ENCODE results near the gene CMBL.
A peak's percentile ranks its signal among the peaks of the same experiment; 100 is the strongest.

Gene CMBL

DNA sequence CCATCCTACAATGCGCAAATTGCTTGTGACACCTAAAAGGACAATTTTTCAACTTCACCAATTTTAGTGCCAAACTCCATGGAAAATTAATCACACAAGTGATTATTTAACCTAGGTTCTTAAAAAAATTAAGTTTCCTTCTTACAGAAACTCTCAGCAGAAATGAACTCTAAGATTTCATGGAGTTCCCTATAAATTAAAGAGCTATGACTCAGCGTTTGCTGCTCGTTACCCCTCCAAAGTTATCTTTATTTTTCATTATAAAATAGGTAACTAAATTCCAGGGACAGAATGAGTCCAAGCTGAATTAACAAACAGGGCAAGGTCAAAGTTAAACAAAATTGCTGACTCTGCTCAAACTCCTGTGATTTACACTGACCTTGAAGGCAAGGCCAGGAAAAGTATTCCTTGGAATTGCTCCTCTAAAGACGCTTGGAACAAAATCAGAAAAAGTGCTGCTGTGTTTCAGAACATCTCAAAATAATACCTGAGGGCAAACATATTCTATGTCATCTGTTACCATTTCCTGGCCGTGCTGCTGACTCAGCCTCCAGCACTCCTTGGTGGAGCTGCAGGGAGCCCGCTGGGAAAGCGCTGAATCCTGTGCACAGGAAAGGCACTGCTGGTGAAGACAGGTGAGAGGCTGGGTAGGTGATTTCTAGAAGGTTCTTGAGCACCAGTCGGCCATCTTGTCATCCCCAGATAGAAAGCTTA is 2.5 kb upstream of the CMBL start:
- no peak for DNase-seq (ENCODE audit: low spot score)

DNA sequence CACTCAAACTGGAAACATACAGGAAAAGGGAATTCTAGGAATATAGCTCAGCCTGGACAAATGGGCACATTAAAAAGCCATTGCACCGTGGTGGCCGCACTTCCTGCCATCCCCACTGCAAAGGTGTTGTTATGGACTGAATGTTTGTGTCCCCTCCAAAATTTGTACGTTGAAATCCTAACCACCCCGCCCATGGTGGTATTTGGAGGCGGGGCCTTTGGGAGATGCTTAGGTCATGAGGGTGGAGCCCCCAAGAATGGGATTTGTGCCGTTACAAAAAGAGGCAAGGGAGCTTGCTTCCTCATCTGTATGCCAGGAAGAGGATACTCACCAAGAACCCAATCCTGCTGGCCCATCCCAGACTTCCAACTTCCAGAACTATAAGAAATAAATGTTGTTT is 1.1 kb upstream of the CMBL start:
- DNase-seq (ENCODE audit: low spot score), result no peak

- no peak for DNase-seq (ENCODE audit: low spot score)
These were observed 896 bp downstream of the CMBL start for GRCh38 chr5:10306806-10307205.

DNA sequence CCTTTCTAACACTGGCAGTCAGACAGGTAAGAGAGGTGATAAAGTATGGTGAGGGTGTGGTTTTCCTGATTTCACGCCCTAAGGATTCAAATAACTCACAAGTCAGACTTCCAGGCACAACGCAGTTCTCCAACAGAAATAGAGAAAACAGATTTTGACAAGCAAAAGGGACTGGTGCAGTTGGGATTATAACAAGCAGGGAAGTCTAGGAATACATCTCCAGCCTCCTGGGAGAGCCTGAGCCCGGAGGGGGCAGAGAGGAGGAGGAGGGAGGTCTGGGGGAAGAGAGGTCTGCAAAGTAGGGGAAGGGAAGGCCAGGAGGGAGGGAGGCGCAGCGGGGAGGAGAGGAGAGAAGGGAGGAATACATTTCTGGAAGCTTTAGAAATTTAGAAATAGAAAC is 1.6 kb downstream of the CMBL start:
- DNase-seq (ENCODE audit: low spot score), result no peak

- no peak for DNase-seq (ENCODE audit: low spot score)
These were observed 2.8 kb downstream of the CMBL start for GRCh38 chr5:10304932-10305331.

GRCh38 chr5:10303699-10304170 is 4.0 kb downstream of the CMBL start:
- no peak for DNase-seq (ENCODE audit: low spot score)

DNA sequence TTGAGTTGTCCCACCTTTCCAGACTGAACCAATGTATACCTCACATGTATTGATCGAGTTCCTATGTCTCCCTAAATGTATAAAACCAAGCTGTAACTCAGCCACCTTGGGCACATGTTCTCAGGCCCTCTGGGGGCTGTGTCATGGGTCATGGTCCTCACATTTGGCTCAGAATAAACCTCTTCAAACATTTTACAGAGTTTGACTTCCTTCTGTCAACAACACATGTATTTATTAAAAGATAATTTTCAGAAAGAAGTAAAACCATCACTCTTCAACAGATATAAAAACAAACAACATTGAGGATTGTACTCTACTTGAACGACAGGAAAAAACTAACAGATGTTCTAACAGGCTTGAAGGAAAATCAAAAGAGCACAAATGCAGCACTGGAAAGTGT is 4.5 kb downstream of the CMBL start:
- DNase-seq (ENCODE audit: low spot score), result no peak

DNA sequence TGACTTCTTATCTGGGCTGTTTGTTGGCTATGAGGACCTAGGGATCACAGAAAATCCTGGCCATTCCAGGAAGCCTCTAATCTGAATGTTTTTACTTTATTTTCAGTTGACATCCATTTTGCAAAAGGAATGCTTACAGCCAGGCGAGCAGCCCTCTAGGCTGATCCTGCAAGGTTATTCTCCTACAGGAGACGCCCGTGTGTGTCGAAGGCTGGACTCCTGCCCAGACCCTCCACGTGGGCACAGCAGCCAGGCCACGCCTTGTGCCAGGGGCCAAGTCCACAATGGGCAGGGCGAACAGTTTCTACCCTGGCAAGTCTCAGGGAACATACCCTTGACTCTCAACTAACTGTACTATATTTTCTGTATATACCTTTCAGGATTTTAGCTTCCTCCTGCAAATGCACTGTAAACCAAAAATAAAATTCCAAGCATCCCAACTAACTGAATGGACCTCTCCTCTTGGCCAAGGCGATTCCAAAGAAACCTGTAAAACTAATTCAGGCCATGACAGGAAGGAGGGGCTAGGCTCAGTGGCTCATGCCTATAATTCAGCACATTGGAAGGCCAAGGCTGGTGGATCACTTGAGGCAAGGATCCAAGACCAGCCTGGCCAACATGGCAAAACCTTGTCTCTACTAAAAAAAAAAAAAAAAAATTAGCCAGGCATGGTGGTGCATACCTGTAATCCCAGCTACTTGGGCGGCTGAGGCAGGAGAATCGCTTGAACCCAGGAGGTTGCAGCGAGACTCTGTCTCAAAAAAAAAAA is 5.7 kb downstream of the CMBL start:
- no peak for DNase-seq (ENCODE audit: low spot score)

DNA sequence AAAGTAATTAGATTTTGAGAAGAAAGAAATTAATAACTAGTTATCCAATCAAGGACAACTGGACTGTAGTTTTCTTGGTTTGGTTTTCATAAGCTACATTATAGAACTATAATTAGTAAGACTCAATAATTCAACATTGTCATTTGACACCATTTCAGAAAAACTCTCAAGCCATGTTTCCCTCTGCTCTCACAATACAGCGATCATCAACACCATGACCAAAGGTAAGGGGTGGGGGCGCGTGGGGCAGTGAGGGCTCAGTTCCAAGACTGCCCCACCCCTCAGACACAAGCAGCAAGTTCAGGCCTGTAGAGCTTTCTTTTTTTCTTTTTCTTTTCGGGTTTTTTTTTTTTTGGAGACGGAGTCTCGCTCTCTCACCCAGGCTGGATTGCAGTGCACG is 6.4 kb downstream of the CMBL start:
- DNase-seq (ENCODE audit: low spot score), result no peak

DNA sequence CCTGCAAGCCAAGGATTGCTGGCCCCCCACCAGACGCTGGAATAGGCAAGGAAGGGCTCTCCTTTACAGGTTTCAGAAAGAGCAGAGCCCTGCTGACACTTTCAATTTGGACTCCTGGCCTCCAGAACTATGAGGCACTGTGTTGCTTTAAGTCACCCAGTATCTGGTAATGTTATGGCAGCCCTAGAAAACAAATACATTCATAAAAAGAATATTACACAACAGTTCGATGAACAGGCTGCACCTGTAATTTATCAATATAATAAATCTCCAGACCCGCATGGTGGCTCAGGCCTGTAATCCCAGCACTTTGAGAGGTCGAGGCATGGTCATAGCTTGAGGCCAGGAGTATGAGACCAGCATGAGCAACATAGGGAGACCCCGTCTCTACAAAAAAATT is 7.5 kb downstream of the CMBL start:
- no peak for DNase-seq (ENCODE audit: low spot score)

GRCh38 chr5:10297646-10298204 is 10.0 kb downstream of the CMBL start:
- no peak for DNase-seq (ENCODE audit: low spot score)

- no peak for DNase-seq (ENCODE audit: low spot score)
These were observed 11.9 kb downstream of the CMBL start for GRCh38 chr5:10295619-10296326.

GRCh38 chr5:10293907-10294662 is 13.6 kb downstream of the CMBL start:
- no peak for DNase-seq (ENCODE audit: low spot score)

- no peak for DNase-seq (ENCODE audit: low spot score)
These were observed 15.9 kb downstream of the CMBL start for GRCh38 chr5:10291692-10292339.

- DNase-seq (ENCODE audit: low spot score), result no peak
These were observed 17.3 kb downstream of the CMBL start for GRCh38 chr5:10290438-10290837.

GRCh38 chr5:10289991-10290390 is 17.7 kb downstream of the CMBL start:
- no peak for DNase-seq (ENCODE audit: low spot score)

- peak; percentile 31 for DNase-seq (ENCODE audit: low spot score)
These were observed 18.3 kb downstream of the CMBL start for GRCh38 chr5:10289353-10289752.

GRCh38 chr5:10288592-10289219 is 19.0 kb downstream of the CMBL start:
- DNase-seq (ENCODE audit: low spot score), result no peak

GRCh38 chr5:10286862-10287227 is 20.9 kb downstream of the CMBL start:
- no peak for DNase-seq (ENCODE audit: low spot score)

GRCh38 chr5:10286162-10286861 is 21.4 kb downstream of the CMBL start:
- DNase-seq (ENCODE audit: low spot score), result peak; percentile 49
